HL-60/S4 (cell line): ENCODE measurements around the gene SIN3B.

ENCODE experiments used
- in situ Hi-C: fragments of 300-500 bp; cut with MboI; formaldehyde crosslinking; loops from 2 replicates; pipeline ENCODE4 v1.14.3; 2022; ENCODE audit warnings: low sequenced_read_pairs

SIN3B gene

DNA sequence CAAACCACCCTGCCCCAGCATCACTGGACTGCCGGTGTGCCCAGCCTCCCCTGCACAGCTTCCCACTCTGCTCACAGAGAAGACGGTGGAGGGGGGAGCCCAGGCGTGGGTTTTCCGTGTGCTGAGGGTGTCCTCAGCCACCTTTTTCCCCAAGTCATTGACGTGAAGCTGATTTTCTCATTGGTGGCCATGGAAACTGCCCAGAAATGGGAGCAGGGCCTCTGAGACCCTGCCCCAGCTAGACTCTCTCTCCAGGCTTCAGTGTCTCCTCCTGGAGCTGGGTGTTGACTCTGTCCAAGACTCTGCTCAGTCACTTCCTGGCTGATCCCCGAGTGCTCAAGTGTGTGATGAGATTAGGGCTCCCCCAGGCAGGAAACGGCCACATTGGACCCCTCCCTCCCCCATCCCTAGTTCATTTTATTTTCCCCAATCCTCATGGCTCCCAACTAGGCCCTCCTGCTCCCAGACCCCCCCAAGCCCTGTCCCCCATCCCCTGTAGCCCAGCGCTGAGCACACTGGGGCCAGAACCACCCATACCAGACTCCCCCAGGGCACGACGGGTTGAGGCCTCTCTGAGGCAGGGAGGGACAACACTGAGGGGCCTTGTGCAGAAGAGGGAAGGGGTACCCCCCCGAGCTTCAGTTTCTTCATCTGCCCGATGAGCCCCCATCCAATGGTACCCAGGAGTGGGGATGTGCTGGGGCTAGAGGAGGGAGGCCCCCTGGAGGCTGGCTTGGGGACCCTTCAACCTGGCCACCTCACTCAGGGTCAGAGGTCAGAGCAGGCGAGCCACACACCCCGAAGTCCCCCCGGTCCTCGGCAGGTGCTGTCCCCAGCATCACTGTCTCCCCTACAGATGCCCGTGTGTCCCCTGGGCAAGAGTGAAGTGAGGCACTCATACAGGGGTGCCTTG is 58.4 kb downstream of the SIN3B start:
- in situ Hi-C loops: no loop called here

DNA sequence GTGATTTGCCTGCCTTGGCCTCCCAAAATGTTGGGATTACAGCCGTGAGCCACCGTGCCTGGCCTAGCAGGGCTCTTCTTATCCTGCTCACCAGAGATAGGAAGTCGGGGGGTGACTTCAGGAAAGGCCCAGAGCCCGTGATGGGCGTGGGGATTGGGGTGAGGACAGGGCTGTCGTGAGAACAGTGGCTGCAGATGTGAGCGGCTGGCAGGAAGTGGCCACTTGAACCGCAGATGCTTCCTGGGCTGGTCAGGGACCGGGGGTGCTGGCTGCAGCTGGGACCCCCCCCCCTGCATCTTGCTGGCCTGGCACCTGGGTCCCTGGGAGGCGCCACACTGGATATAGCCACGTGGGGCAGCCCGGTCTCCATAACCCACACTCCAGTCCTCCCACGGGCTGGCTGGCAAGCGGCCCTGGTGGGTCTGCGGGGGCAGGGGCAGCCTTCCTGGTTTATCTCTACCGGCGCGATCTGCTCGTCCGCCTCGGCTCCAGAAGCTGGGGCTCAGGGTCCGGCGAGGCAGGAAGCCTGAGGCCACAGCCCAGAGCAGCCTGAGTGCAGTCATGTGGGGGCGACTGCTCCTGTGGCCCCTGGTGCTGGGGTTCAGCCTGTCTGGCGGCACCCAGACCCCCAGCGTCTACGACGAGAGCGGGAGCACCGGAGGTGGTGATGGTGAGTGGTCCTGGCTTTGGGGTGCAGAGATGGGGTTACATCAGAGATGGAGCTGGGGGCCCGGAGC is 59.6 kb downstream of the SIN3B start, which contains the start of gene F2RL3:
F2RL3 (plus strand) TSS at position 371 of the 737 bp plus-strand sequence; CDS start at position 562, 191 bp downstream.
- in situ Hi-C loops: no loop called here

DNA sequence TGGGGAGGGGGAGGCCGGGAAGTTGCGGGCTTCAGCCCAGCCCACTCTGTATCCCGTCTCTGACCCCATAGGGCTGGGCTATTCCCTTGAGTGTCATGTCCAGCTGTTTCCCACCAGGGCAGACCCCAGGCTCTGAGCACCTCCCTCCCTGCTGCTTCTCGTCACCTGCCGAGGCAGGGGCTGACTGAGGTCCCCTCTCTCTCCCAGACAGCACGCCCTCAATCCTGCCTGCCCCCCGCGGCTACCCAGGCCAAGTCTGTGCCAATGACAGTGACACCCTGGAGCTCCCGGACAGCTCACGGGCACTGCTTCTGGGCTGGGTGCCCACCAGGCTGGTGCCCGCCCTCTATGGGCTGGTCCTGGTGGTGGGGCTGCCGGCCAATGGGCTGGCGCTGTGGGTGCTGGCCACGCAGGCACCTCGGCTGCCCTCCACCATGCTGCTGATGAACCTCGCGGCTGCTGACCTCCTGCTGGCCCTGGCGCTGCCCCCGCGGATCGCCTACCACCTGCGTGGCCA is 60.2 kb downstream of the SIN3B start:
- in situ Hi-C loops: no loop called here

DNA sequence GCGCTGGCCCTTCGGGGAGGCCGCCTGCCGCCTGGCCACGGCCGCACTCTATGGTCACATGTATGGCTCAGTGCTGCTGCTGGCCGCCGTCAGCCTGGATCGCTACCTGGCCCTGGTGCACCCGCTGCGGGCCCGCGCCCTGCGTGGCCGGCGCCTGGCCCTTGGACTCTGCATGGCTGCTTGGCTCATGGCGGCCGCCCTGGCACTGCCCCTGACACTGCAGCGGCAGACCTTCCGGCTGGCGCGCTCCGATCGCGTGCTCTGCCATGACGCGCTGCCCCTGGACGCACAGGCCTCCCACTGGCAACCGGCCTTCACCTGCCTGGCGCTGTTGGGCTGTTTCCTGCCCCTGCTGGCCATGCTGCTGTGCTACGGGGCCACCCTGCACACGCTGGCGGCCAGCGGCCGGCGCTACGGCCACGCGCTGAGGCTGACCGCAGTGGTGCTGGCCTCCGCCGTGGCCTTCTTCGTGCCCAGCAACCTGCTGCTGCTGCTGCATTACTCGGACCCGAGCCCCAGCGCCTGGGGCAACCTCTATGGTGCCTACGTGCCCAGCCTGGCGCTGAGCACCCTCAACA is 60.8 kb downstream of the SIN3B start:
- in situ Hi-C loops: no loop called here

DNA sequence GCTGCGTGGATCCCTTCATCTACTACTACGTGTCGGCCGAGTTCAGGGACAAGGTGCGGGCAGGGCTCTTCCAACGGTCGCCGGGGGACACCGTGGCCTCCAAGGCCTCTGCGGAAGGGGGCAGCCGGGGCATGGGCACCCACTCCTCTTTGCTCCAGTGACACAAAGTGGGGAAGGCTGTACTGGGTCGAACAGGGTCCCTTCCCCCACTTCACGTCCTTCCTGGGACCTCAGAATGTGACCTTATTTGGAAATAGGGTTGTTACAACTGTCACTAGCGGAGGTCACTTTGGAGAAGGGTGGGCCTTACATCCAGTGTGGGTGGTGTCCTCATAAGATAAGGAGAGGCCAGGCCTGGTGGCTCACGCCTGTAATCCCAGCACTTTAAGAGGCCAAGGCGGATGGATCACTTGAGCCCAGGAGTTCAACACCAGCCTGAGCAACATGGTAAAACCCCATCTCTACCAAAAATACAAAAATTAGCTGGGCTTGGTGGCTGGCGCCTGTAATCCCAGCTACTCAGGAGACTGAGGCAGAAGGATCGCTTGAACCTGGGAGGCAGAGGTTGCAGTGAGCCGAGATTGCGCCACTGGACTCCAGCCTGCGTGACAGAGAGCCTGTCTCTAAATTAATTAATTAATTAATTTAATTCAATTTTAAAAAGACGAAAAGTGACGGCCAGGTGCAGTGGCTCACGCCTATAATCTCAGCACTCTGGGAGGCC is 61.4 kb downstream of the SIN3B start:
- in situ Hi-C loops: no loop called here

DNA sequence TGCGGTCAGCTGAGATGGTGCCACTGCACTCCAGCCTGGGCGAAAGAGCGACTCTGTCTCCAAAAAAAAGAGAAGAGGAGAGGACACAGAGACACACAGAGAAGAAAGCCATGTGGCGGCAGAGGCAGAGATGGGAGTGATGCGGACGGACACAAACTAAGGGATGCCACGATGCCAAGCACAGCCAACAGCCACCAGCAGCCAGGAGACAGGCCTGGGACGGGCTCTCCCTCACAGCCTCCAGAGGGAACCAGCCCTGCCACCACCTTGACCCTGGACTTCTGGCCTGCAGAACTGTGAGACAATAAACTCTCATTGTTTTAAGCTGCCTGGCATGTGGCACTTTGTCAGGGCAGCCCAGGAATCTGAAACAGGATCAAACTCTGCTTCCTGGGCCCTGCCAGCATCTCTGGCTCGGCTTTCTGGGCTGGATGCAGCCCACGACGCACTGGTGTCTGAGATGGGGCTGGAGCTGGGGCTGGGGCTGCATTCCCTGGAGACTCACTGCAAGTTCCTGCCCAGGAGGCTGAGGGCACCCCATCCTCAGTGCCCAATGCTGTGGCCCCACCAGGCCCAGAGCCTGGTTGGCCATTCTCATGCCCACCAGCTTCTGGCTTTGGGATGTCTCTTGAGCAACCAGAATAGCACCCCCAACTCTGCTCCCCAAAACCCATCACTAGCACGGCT is 62.6 kb downstream of the SIN3B start:
- in situ Hi-C loops: no loop called here

DNA sequence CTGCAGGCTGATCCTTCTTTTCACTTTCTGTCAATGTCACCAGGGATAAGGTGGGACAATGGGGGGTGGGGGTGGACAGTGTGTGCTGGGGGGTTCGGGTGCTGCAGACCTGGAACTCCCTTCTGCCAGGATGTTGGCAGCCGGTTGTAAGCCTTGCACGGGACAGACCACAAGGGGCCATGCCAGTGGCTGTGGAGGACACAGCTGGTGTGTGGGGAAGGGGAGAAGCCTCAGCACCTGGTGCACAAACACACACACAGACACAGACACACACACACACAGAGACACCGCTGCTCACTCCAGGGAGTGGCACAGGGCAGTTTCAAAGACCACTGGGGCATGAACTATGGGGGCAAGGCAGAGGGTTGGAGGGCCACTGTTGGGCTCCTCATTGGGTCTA is 63.2 kb downstream of the SIN3B start:
- in situ Hi-C loops: no loop called here

DNA sequence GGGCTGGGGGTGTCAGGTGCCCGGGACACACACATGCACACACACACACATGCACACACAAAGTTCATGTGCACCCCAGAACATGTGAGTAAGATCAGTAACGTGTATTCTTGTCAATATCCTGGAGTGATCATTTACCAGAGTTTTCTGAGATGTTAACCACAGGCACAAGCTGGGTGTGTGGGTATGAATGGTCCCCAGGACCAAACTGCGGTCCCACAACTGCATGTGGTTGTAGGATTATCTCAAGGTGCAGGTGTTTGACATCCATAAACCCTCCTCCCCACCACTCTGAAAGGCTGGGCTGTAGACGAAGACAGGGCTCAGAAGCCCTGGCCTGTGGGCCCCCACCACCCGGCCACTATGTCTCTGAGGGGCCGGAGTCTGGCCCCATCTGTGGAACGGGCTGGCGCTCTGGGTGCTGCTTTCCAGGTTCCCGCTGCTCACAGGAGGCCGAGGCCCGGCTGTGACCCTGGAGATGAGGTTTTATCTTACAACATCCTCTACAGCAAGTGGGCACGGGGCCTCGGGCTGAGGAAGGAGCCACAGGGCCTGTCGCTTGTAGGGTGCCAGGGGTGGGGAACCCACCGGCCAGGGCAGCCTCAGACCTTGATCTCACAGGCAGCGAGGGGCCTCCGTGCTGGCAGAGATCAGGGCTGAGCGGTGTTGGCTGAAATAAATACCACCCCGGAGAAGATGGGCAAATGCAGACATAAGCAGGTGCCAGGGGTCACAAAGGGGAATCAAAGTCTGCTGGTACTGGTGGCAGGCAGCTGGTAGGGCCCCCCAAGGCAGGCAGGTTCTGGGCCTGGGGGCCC is 63.9 kb downstream of the SIN3B start:
- in situ Hi-C loops: no loop called here

DNA sequence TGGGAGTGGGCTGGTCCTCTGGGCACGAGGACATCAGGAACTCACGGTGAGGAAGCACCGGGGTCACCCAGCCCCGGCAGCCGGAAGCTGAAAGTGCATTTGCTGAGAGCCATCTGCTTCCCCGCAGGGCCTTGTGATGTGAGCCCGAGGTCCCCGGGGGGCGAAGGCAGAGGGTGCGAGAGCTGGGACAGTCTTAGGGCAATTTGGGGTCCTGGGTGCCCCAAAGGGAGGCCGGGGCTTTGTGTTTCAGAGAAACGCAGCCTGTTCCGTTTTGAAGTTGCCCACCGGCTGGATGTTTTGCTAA is 64.4 kb downstream of the SIN3B start:
- in situ Hi-C loops: no loop called here

DNA sequence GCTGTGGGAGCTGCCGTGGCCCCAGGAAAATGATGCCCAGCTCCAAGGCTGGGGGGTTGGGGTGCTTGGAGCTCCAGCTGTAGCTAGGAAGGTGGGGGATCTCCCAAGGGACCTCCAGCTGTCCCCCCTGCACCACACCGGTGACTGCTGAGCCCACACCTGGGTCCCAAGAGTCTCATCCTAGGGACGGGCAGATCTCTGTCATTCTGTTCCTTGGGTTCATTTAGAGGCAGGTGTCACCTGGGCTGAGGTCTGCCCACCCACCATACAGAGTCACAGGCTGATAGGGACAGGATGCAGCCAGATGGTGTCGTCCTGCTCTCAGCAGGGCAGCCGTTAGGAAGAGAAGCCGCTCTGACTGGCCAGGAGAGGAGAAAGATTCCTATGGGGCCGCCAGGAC is 64.9 kb downstream of the SIN3B start:
- in situ Hi-C loops: no loop called here

DNA sequence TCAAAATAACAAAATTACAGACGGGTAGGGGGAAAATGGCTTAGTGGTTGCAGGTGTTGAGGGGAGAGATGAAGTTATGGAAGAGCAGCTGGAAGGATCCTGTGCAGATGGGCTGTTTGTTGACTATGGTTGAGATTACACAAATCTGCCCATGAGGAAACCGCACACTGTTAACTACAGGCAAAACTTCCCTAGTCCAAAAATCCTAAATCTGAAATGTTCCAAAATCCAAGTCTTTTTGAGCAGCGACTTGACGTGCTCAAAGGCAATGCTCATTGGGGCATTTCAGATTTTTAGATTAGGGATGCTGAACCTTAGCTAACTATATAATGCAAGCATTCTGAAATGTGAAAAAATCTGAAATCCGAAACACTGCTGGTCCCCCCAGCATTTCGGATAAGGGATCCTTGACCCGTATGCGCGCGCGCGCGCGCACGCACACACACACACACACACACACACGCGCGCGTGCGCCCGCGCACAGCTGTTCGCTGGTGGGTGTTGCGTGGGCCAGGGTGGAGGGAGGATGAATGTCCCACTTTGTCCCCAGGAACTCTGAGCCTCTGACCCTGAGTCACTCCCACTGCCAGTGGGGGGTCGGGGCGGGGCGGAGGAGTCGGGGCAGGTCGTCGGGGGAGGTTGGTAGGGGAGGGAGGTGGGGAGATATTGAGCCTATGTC is 66.4 kb downstream of the SIN3B start:
- in situ Hi-C loops: no loop called here

DNA sequence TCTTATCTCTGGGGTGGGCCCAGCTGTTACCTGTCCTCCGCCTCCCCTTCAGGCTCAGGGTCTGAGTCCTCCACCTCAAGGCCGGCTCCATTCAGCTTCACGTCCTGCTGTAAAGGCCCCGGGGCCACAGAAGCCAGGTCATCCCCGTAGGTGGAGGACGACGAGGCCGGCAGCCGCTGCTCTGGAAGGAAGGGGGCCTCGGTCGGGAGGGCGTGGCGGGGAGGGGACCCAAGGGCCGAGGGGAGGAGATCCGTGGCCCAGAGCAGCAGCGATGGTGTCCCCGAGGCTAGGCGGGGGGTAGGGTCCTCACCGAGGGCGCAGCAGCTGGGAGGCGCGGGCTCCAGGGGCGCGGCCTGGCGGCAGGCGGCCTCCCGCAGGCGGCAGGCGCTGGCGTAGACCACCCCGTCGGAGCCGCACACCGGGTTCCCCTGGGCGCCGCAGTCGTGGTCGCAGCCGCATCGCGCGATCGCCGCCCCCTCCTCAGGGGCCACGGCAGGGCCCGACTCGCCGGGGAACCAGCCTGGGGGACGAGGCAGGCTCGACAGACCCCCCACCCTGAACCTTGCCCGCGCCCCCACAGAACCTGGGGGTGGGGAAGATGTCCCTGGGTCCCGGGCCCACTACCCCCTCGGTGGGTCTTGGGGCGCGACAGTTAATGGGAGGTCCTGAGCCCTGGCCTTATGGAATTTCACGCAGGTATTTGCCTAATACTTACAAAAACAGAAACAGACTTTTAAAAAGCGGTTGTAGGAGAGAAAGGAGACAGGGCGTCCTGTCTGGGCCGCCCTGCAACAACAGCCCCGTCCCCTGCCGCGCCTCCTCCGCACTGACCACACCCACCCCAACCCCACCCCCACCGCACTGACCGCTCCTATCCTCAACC is 67.2 kb downstream of the SIN3B start:
- in situ Hi-C loops: no loop called here

DNA sequence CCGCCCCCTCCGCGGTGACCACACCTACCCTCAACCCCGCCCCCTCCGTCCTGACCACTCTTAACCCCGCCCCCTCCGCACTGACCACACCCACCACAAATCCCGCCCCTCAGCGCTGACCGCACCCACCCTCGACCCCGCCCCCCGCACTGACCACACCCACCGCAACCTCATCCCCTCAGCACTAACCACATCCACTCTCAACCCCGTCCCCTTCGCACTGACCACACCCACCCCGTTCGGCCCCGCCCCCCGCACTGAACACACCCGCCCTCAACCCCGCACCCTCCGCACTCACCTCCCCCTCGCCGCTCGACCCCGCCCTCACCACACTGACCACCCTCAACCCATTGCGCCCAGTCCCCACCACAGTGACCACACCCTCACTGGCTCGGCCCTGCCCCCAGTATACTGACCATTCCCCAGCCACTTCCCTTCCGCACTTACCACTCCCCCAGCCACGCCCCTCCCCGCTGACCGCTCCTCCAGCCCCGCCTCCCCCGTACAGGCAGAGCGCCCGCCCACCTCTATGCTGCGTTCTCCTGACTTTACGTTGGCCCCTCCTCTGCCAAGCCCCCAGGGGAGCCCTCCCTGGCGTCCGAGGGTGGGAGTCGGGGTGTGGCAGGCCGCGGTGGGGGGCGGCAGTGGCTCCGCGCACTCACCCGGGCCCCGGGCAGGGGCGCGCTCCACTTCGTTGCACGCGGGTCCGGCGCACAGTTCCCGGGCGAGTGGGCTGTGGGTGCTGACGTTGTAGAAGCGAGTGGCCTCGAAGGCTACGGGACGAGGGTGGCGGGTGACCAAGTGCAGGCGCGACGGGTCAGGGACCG is 68.0 kb downstream of the SIN3B start:
- in situ Hi-C loops: no loop called here

DNA sequence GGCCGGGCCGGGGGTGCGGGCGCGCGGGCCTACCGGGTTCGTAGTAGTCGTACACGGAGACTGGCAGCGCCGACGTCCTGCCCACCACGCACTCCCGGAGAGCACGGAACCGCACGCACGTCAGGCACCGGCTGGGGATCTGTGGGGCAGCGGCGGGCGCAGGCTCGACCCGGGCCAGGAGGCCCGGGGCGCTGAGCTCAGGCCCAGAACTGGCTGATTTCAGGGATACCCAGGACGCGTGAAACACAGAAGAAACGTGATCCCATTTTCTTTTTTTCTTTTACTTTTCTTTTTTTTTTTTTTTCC is 68.6 kb downstream of the SIN3B start:
- in situ Hi-C loops: no loop called here

DNA sequence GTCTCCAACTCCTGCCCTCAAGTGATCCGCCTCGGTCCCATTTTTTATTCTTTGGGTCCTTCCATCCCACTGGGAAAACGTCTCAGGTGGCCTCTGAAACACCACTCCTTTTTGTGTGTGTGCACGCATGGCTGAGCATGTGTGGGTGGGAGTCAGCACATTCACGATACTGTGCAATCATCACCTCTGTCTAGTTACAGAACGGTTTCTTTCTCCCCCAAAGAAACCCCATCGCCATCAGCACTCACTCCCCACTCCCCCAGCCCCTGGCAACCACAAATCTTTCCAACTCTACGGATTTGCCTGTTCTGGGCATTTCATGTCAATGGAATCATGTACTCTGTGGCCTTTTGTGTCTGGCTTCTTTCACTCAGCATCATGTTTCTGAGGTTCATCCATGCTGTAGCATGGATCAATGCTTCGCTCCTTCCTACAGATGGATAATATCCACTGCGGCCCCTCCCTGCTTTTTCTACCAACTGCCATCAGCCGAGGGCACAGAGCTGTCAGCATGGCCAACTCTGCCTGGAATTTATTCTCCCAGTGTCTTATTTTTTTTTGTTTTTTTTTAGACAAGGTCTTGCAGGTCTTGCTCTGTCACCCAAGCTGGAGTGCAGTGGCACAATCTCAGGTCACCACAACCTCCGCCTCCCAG is 69.3 kb downstream of the SIN3B start:
- in situ Hi-C loops: no loop called here

DNA sequence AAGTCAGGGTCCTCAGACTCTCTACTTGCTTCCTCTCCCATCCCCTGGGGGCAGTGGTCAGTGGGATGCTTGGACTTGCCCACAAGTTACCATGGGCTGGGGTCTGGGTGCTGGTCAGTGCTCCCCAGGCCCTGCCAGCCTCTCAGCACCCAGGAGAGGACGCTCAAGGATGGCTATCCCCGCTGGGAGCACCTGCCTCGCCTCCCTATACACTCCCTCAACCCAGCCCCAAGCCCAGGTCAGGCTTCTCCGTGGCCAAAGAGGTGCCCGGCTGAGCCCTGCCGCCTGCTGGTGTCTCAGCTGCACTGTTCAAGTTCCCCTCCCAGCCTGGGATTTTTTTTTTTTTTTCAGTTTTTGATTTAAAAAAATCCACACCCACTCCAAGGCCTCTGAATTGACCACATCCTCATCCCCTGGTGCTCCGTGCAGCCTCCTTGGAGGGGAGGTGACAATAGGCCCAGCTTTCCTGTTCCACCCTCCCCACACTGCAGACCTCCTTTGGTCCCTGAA is 70.4 kb downstream of the SIN3B start:
- in situ Hi-C loops: no loop called here
